LNCAP (cell line): ENCODE data around the gene SYT12.

Experiments used
- TF ChIP-seq, protein P1 (sequence below): fragments of 450-650 bp; IDR thresholded peaks from 2 replicates; pipeline ENCODE4 v1.5.1; 2017; ENCODE audit warnings: mild to moderate bottlenecking

The SYT12 gene

DNA sequence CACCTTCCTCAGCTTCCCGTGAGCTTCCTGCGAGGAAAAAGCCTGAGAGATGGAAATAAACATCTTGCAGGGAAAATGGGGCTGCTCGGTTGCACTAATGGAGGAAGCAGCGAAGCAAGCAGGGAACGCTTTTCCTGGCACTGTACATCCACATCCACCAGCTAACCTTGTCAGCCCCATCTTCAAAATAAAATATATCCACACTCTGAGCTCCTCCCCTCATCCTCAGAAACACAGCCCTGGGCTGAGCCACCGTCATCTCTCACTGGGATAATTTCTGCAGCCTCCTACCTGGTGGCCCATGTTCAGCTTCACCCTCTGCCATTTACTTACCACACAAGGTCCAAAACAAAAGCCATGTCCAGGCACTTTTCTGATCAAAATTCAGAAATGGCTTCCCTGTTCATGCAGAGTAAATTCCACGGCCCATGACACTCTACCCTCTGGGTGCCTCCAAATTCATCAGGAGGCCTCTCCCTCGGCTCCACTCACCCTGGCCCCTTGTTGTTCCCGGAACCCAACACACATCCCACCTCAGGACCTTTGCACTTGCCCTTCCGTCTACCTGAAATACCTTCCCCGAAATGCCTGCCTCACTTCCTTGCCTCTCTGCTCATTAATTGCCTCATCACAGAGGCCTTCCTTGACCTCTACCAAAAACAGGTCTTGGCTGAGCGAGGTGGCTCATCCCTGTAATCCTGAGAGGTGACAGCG, 34.9 kb upstream of the SYT12 start:
- TF ChIP-seq, protein P1, sequence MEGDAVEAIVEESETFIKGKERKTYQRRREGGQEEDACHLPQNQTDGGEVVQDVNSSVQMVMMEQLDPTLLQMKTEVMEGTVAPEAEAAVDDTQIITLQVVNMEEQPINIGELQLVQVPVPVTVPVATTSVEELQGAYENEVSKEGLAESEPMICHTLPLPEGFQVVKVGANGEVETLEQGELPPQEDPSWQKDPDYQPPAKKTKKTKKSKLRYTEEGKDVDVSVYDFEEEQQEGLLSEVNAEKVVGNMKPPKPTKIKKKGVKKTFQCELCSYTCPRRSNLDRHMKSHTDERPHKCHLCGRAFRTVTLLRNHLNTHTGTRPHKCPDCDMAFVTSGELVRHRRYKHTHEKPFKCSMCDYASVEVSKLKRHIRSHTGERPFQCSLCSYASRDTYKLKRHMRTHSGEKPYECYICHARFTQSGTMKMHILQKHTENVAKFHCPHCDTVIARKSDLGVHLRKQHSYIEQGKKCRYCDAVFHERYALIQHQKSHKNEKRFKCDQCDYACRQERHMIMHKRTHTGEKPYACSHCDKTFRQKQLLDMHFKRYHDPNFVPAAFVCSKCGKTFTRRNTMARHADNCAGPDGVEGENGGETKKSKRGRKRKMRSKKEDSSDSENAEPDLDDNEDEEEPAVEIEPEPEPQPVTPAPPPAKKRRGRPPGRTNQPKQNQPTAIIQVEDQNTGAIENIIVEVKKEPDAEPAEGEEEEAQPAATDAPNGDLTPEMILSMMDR: no peak

DNA sequence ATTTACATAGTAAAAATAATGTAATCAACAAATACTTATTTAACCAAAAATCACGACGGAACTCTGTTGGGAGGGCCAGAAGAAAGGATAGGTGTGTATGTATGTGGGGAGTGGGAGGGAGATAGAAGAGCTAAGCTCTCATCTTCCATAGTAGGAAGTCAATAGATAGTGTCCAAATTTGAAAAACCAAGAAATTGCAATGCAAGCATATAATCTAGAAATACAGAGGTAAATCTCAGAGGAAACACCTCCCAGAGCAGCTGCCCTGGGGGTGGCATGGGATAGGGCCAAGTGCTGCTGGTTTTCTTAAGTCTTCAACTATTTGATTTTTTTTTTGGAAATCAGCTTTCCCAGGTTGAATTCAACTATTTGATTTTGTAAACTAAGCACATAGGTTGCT, 30.9 kb upstream of the SYT12 start:
- TF ChIP-seq, protein P1: no peak

DNA sequence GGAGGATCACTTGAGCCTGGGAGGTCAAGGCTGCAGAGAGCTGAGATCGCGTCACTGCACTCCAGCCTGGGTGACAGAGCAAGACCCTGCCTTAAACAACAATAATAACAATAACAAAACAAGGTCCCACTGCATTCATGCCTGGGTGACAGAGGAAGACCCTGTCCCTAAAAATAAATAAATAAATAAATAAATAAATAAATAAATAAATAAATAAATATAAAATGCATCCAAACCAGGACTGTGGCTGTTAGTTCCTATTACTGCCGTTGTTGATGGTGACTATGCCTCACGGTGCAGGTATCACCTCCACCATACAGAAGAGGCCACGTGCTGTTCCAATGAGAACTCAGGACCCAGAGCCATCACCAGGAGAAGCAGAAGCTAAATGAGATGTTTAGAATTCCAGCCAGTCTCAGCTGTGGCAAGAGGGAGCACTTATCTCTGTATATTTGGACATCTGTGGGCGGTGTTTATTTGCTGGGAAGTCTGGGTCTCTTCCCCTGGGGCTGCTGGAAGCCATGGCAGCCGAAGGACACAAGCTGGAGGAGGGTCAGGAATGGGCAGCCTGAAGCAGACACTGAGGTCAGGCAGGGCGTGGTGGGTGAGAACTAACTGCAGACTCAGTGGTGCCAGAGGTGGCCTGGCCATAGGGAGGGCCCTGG, 26.2 kb upstream of the SYT12 start:
- TF ChIP-seq, protein P1: no peak

DNA sequence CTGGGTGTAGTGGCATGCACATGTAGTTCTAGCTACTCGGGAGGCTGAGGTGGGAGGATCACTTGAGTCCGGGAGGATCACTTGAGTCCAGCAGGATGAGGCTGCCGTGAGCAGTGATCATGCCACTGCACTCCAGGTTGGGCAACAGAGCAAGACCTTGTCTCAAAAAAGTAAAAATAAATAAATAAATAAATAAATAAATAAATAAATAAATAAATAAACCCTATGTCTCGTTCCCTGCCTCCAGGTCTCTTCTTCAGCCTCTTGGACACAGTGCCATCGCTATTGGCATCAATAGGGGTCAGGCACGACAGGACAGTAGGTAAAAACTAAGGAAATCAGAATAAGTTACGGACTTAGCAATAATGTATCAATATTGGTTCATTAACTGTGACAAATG, 23.4 kb upstream of the SYT12 start:
- TF ChIP-seq, protein P1: no peak

DNA sequence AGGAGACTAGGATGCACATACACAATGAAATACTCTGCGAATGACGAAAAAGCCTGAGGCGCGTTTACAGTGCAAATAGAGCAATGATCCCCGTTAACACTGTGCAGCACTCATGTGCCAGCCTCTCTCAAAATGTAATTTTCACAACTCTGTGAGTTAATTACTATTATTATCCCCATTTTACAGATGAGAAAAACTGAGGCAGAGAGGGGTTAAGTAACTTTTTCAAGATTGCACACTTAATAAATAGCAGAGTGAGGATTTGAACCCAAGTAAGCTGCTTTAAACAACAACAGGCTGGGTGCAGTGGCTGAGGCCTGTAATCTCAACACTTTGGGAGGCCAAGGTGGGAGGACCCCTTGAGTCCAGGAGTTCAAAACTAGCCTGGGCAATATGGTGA, 21.6 kb upstream of the SYT12 start:
- TF ChIP-seq, protein P1: no peak

DNA sequence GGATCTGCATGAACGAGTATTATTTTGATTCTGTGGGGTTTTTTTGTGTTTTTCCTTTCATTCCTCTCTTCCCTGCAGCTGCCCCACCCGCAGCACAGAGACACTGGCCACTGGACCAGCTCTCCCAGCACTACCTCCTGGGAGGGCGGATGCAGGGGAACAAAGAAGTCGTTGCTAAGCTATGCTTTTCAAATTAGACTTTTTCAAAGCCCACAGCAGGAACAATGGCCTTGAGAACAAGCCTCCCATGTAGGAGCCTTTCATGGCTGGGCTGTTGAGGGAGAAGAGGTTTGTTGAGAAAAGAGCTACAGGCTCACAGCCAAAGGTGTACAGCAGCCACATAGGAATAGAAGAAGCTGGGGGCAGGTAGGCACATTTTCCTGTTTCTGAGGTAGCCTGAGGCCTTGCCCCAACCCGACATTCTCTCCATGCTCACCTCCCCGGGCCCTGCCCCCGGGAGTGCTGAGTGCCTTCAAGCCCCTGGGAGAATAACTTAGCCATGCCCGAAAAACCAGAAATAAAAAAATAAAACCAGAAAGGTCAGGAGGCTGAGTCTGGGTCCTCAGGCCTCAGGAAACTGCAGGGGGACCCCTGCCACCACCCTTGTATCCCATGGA, 20.5 kb upstream of the SYT12 start:
- TF ChIP-seq, protein P1: no peak

DNA sequence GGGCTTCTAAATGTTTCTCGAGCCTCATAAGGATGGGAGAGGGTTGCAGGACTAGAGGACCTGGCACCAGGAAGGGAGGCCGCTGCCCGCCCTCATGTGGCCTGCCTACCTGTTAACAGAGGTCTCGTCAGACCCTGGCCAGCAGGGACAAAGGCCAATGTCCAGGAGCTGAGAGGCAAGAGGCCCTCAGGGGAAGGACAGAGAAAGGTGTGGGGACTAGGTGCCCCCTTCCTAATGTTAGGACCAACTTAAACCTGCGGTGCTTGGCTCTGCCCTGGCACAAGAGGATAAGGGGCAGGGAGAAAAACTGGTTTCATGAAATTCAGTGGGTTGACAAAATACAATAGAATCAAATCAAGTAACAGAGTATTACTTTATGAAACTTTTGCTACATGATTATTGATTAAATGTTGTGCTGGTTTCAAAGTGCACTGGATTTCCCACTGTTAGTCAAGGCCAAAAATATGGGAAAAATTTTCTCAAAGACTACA, 20.0 kb upstream of the SYT12 start:
- TF ChIP-seq, protein P1: no peak
